ENCODE results near the gene HSPA1B.

Gene HSPA1B

DNA sequence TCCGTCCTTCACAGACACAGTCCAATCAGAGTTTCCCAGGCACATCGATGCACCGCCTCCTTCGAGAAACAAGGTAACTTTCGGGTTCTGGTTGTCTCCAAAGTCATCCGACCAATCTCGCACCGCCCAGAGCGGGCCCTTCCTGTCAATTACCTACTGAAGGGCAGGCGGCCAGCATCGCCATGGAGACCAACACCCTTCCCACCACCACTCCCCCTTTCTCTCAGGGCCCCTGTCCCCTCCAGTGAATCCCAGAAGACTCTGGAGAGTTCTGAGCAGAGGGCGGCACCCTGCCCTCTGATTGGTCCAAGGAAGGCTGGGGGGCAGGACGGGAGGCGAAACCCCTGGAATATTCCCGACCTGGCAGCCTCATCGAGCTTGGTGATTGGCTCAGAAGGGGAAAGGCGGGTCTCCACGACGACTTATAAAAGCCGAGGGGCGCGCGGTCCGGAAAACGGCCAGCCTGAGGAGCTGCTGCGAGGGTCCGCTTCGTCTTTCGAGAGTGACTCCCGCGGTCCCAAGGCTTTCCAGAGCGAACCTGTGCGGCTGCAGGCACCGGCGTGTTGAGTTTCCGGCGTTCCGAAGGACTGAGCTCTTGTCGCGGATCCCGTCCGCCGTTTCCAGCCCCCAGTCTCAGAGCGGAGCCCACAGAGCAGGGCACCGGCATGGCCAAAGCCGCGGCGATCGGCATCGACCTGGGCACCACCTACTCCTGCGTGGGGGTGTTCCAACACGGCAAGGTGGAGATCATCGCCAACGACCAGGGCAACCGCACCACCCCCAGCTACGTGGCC, at the start of gene HSPA1B:
TSS of gene HSPA1B (plus strand) at position 453 of the 794 bp plus-strand sequence. CDS start at position 666, 213 bp downstream.
- Histone ChIP-seq H3K27ac (ENCODE audit: low read depth, low read length) (peak within 1 kb of the TSS; percentile 55; the same call in 1 of the 2 replicates), H3K9ac (ENCODE audit: low read length) (peak within 1 kb of the TSS; percentile 76), H3K27me3 (ENCODE audit: control insufficient read depth, insufficient read depth, low read length) (no peaks in the 10 kb centered on the region), H3K9me3 (ENCODE audit: control insufficient read depth, insufficient read depth, low read depth, low read length) (no peaks in the 10 kb centered on the region), H3K36me3 (ENCODE audit: control insufficient read depth, insufficient read depth, low read length) (no peaks in the 10 kb centered on the region), H3K4me1 (ENCODE audit: control insufficient read depth, insufficient read depth, low read length) (peaks cover 29% of the 10 kb centered on the region), H3K4me3 (ENCODE audit: low read depth, low read length) (peak within 1 kb of the TSS; percentile 83)

DNA sequence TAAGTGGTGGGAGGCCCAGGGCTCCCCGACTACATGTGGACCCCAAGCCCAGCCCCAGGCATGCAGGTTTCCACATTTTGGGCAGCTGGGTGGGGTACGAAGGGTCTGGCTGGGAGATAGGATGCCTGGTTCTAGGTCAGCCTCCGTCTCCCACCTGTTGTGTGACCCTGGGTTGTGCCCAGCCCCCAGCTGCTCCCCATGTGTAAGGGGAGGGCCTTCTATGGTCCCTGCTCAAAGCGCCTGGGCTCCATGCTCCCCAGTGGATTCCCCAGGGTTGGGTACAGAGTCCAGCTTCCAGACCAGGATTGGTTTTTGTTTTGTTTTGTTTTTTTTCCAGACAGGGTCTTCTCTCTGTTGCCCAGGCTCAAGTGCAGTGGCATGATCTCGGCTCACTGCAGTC, 49.3 kb upstream of the HSPA1B start:
- Histone ChIP-seq H3K27me3 (ENCODE audit: control insufficient read depth, insufficient read depth, low read length) (no peaks in the 10 kb centered on the region), H3K36me3 (ENCODE audit: control insufficient read depth, insufficient read depth, low read length) (peaks cover 60% of the 10 kb centered on the region), H3K9ac (ENCODE audit: low read length) (no peak overlapping the region), H3K4me3 (ENCODE audit: low read depth, low read length) (no peak overlapping the region), H3K9me3 (ENCODE audit: control insufficient read depth, insufficient read depth, low read depth, low read length) (no peaks in the 10 kb centered on the region), H3K27ac (ENCODE audit: low read depth, low read length) (no peak overlapping the region), H3K4me1 (ENCODE audit: control insufficient read depth, insufficient read depth, low read length) (peaks cover 6% of the 10 kb centered on the region; the same call in 1 of the 2 replicates)

DNA sequence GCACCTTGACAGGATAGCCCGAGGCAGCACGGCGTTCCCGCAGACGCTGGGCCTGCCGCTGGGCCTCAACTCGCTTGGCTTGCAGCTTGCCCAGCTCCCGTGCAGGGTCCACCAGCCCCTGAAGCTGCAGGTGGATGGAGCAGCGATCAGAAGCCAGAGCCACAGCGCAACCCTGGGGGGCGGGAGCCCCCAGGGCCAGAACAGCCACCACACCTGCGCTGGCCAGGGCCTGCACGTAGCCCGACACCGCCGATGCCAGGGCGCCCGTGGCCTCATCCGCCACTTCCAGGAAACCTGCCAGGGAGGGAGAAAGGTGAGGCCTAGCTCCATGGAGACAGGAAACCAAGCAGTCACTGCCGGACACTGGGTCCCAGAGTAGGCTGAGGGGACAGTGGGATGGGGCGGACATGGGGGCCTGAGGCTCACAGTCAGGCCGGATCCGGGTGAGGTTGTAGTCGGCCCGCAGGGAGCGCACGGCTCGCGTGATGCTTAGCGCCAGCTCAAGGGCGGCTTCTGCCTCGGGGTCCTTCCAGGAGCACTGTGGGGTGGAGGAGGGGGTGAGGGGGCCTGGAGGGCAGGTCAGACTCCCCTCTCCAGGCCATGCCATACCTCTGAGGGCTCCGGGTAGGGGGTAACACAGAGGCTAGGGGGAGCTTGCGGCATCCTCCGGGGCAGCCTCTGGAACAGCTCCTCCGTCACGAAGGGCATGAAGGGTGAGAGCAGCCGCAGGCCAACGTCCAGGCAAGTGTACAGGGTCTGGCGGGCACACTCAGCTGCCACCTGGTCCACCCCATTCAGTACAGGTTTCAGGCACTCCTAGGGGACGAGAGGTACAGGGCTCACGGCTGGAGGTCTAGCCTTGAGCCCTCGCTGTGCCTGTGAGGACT, 48.3 kb upstream of the HSPA1B start:
- Histone ChIP-seq H3K9me3 (ENCODE audit: control insufficient read depth, insufficient read depth, low read depth, low read length) (no peaks in the 10 kb centered on the region), H3K36me3 (ENCODE audit: control insufficient read depth, insufficient read depth, low read length) (peaks cover 68% of the 10 kb centered on the region), H3K27ac (ENCODE audit: low read depth, low read length) (no peak overlapping the region), H3K4me1 (ENCODE audit: control insufficient read depth, insufficient read depth, low read length) (peaks cover 6% of the 10 kb centered on the region; the same call in 1 of the 2 replicates), H3K27me3 (ENCODE audit: control insufficient read depth, insufficient read depth, low read length) (no peaks in the 10 kb centered on the region), H3K9ac (ENCODE audit: low read length) (no peak overlapping the region), H3K4me3 (ENCODE audit: low read depth, low read length) (no peak overlapping the region)

DNA sequence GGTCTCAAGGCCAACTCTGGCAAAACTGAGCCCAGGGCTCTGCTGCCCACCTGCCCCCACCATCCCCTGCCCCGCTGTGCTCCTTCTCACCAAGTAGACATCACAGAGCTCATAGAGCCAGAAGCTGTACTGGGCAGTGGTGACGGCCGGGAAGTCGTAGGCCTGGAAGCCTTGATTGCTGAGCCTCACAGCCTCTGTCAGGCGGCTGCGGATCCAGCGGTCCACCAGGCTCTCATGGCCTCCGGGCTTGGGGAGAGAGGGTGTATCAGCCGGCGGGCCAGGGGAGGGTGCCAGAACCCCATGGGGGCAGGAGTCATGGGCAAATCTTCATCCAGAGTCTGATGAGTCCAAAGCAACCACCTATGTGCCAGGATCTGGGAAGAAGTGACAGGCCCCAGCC, 47.6 kb upstream of the HSPA1B start:
- peaks cover 6% of the 10 kb centered on the region; the same call in 1 of the 2 replicates for H3K4me1 ChIP-seq (ENCODE audit: control insufficient read depth, insufficient read depth, low read length)

DNA sequence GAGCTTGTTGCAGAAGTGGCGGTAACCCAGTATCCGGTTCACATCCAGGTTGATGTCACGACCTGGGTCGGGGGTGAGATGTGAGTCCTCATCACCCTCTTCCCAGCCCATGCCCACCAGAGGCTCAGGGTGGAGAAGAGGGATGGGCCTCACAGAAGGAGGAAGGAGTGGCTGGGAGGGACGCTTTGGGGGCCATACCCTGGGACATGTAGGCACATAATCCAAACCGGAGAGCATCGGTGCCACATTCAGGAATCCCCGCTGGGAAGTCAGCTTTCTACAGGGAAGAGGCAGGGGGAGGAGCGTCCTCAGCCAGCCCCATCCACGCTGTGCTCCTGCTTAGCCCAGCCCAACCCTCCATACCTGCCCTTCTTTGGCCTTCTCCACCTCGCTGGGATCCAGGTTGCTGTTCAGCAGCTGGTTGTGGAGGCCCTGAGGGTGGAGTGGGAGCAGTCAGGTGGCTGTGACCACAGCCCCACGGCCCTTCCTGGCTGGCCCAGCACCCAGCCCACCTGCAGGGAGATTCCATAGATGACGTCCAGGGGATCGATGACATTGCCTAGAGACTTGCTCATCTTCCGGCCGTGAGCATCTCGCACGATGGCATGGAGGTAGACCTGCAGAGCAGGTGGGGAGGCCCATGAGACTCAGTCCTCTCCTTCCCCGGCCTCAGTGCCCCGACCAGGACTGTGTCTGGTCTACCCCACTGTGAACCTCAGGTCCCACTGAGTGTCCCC, 46.9 kb upstream of the HSPA1B start:
- Histone ChIP-seq H3K4me1 (ENCODE audit: control insufficient read depth, insufficient read depth, low read length) (peaks cover 6% of the 10 kb centered on the region; the same call in 1 of the 2 replicates), H3K9ac (ENCODE audit: low read length) (no peak overlapping the region), H3K27me3 (ENCODE audit: control insufficient read depth, insufficient read depth, low read length) (no peaks in the 10 kb centered on the region), H3K4me3 (ENCODE audit: low read depth, low read length) (no peak overlapping the region), H3K9me3 (ENCODE audit: control insufficient read depth, insufficient read depth, low read depth, low read length) (no peaks in the 10 kb centered on the region), H3K27ac (ENCODE audit: low read depth, low read length) (no peak overlapping the region), H3K36me3 (ENCODE audit: control insufficient read depth, insufficient read depth, low read length) (peaks cover 83% of the 10 kb centered on the region)

More for the DNA sequence above, 47.6 kb upstream of the HSPA1B start:
- Histone ChIP-seq H3K27me3 (ENCODE audit: control insufficient read depth, insufficient read depth, low read length) (no peaks in the 10 kb centered on the region), H3K27ac (ENCODE audit: low read depth, low read length) (no peak overlapping the region), H3K9ac (ENCODE audit: low read length) (no peak overlapping the region), H3K9me3 (ENCODE audit: control insufficient read depth, insufficient read depth, low read depth, low read length) (no peaks in the 10 kb centered on the region), H3K4me3 (ENCODE audit: low read depth, low read length) (no peak overlapping the region), H3K36me3 (ENCODE audit: control insufficient read depth, insufficient read depth, low read length) (peaks cover 75% of the 10 kb centered on the region)

DNA sequence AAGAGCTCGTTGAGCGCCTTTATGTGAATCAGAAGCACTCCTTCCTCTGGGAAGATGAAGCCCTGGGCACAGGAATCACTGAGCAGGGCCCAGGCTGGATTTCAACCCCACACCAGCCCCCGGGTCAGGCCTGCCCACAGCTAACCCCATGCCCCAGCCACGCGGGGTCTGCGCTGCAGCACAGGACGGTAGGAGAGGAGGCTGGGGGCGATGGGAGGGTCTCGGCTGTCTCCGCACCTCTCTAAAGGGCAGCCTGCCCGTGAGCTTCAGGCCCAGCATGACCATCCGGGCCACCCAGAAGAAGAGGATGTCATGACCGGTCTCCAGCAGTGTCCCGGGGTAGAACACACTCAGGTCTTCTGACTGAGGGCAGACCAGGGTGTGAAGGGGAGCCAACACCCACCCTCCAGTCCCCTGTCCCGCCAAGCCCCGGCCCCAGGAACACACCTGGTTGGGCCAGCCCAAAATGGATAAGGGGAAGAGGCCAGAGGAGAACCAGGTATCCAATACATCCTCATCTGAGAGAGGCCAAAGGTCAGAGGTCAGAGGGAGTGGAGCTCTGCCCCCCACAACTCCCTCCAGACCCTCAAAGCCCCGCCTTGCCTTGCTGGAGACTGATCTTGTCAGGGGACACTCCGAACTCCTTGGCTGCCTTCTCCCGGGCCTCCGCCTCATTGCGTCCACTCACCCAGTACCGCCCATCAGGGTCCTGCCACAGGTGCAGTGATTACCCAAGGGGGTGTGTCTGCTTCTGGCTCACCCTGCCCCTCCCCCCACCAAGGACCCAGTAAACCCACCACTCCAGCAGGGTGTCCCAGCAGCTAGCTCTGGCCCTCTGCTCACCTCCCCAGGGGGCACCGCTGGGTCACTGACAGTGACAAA, 46.1 kb upstream of the HSPA1B start:
- Histone ChIP-seq H3K36me3 (ENCODE audit: control insufficient read depth, insufficient read depth, low read length) (peaks cover 88% of the 10 kb centered on the region), H3K9ac (ENCODE audit: low read length) (no peak overlapping the region), H3K4me3 (ENCODE audit: low read depth, low read length) (no peak overlapping the region), H3K27me3 (ENCODE audit: control insufficient read depth, insufficient read depth, low read length) (no peaks in the 10 kb centered on the region), H3K4me1 (ENCODE audit: control insufficient read depth, insufficient read depth, low read length) (peaks cover 6% of the 10 kb centered on the region; the same call in 1 of the 2 replicates), H3K27ac (ENCODE audit: low read depth, low read length) (no peak overlapping the region), H3K9me3 (ENCODE audit: control insufficient read depth, insufficient read depth, low read depth, low read length) (no peaks in the 10 kb centered on the region)

DNA sequence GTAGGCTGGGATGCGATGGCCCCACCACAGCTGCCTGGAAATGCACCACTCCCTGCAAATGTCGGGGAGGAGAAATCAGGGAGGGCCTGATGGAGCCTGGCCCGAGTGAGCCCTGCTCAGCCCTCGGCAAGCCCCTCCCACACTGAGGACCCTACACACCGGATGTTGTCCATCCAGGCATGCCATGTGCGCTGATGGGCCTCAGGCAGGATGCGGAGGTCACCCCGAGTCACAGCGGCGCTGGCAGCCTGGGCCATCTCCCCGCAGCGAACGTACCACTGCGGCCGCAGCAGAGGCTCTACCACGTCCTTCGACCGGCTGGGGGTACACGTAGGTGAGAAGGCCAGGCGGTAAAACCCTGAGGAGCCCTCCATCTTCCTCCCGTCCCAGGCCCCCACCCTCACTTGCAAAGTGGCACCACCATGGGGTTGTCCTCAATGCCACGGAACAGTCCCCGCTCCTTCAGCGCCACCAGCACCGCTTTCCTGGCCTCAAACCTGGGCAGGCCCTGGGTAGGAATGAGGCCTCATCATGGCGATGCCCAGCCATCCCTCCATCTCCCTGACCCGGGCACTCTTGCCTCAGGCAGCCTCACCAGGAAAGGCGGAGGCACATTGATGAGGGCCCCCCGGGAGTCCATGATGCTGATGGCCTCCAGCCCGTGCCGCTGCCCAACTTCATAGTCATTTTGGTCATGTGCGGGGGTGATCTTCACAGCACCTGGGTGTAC, 45.2 kb upstream of the HSPA1B start:
- H3K4me3 ChIP-seq (ENCODE audit: low read depth, low read length) = no peak overlapping the region
- peaks cover 89% of the 10 kb centered on the region for H3K36me3 ChIP-seq (ENCODE audit: control insufficient read depth, insufficient read depth, low read length)
- H3K9ac ChIP-seq (ENCODE audit: low read length) = no peak overlapping the region

DNA sequence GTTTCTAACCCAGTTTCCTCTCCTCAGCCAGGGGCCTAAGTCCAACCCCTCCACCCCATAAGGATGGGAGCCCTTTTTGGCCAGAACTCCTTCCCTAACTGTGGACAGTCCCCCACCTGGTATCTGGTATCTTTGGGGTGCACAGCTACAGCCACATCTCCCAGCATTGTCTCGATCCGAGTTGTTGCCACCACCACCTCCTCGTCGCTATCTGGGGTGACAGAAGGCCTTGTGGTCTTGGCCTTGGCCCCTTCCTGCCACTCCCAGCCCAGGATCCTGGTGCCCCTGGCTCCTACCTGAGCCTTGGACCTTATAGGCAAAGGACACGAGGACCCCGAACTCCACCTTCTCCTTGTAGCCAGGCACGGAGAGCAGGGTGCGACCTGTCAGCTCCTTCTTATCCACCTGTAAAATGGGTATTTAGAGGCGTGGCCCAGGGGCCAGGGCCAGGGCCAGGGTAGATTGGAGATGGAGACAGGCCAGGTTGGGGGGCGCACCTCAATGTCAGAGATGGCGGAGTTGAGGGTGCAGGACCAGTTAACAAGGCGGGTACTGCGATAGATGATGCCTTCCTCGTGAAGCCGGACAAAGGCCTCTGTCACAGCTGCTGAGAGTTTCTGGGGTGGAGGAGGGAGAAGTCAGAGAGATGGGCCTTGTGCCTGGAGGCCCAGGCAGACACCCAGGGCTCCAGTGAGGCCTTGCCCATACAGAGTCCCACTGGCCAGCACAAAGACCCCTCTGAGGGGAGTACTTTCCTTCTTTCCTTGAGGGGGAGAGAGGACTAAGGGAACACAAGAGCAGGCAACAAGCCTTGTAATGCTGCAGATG, 43.2 kb upstream of the HSPA1B start:
- Histone ChIP-seq H3K36me3 (ENCODE audit: control insufficient read depth, insufficient read depth, low read length) (peaks cover 74% of the 10 kb centered on the region), H3K4me3 (ENCODE audit: low read depth, low read length) (no peak overlapping the region), H3K27me3 (ENCODE audit: control insufficient read depth, insufficient read depth, low read length) (no peaks in the 10 kb centered on the region), H3K9me3 (ENCODE audit: control insufficient read depth, insufficient read depth, low read depth, low read length) (no peaks in the 10 kb centered on the region), H3K27ac (ENCODE audit: low read depth, low read length) (no peak overlapping the region), H3K4me1 (ENCODE audit: control insufficient read depth, insufficient read depth, low read length) (no peaks in the 10 kb centered on the region), H3K9ac (ENCODE audit: low read length) (no peak overlapping the region)

More for the DNA sequence above, 45.2 kb upstream of the HSPA1B start:
- Histone ChIP-seq H3K4me1 (ENCODE audit: control insufficient read depth, insufficient read depth, low read length) (peaks cover 2% of the 10 kb centered on the region; the same call in 1 of the 2 replicates), H3K27me3 (ENCODE audit: control insufficient read depth, insufficient read depth, low read length) (no peaks in the 10 kb centered on the region), H3K27ac (ENCODE audit: low read depth, low read length) (no peak overlapping the region), H3K9me3 (ENCODE audit: control insufficient read depth, insufficient read depth, low read depth, low read length) (no peaks in the 10 kb centered on the region)

DNA sequence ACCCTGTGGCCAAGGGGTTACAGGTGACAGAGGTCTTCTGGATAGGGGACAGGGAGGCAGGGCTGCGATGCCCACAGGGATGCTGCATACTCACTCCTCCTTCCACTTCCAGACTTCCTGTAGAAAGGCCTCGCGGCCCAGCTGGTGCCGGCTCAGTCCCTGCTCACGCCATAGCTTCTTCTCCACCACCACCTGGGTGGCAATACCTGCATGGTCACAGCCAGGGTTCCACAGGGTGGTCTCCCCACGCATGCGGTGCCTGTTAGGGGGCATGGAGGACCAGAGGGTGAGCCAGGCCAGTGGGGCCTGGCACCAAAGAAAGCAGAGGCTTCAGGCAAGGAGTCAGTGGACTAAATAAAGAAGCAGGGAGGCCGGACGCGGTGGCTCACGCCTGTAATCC, 42.1 kb upstream of the HSPA1B start:
- no peaks in the 10 kb centered on the region for H3K4me1 ChIP-seq (ENCODE audit: control insufficient read depth, insufficient read depth, low read length)
- H3K9me3 ChIP-seq (ENCODE audit: control insufficient read depth, insufficient read depth, low read depth, low read length) = no peaks in the 10 kb centered on the region
- peaks cover 68% of the 10 kb centered on the region for H3K36me3 ChIP-seq (ENCODE audit: control insufficient read depth, insufficient read depth, low read length)
- H3K27ac ChIP-seq (ENCODE audit: low read depth, low read length) = no peak overlapping the region
- H3K4me3 ChIP-seq (ENCODE audit: low read depth, low read length) = no peak overlapping the region
- H3K27me3 ChIP-seq (ENCODE audit: control insufficient read depth, insufficient read depth, low read length) = no peaks in the 10 kb centered on the region
- no peak overlapping the region for H3K9ac ChIP-seq (ENCODE audit: low read length)
